Lung (tissue), 12 donors: Measurements from ENCODE around the gene PVR. TPM values are rescaled to one million over a fixed set of nuclear protein-coding genes. Genes with fewer than 3 reads are reported as not detected.

Source experiments
- ATAC-seq: fragments of 200-7000 bp; cut with Tn5 transposase; one replicate; pipeline ENCODE4 v1.9.1; 2020; ENCODE audit warnings: moderate number of reproducible peaks; ENCODE audit not compliant: insufficient read depth, low FRiP score
- DNase-seq, 3 donors: peaks; one replicate each; pipeline ENCODE4 v3.0.0-alpha.2; 2013 to 2017
- H3K27ac ChIP-seq, 2 donors: one replicate each; pipeline ENCODE4 v1.5.1; 2013; ENCODE audit warnings: mild to moderate bottlenecking in 2 of 2, moderate library complexity in 2 of 2, control low read depth in 1 of 2, inconsistent platforms in 1 of 2, low read depth in 1 of 2, low read length in 1 of 2
- H3K27me3 ChIP-seq, 3 donors: one replicate each; pipeline ENCODE4 v1.5.1; 2013; ENCODE audit warnings: low read length in 2 of 3; ENCODE audit not compliant: control insufficient read depth in 3 of 3, insufficient read depth in 3 of 3
- H3K36me3 ChIP-seq, 4 donors: one replicate each; pipeline ENCODE4 v1.5.1; 2013; ENCODE audit warnings: low read length in 4 of 4, mild to moderate bottlenecking in 1 of 4, moderate library complexity in 1 of 4; ENCODE audit not compliant: control insufficient read depth in 4 of 4, insufficient read depth in 4 of 4
- H3K4me1 ChIP-seq, 5 donors: one replicate each; pipeline ENCODE4 v1.5.1; 2013; ENCODE audit warnings: low read length in 5 of 5, mild to moderate bottlenecking in 2 of 5, moderate library complexity in 1 of 5; ENCODE audit not compliant: control insufficient read depth in 5 of 5, insufficient read depth in 5 of 5
- H3K4me3 ChIP-seq: one replicate; pipeline ENCODE4 v1.5.1; 2013; ENCODE audit warnings: mild to moderate bottlenecking, control low read depth, moderate library complexity
- H3K9ac ChIP-seq, 2 donors: one replicate each; pipeline ENCODE4 v1.5.1; 2013; ENCODE audit warnings: low read length in 2 of 2, control low read depth in 1 of 2; ENCODE audit not compliant: insufficient read depth in 1 of 2
- H3K9me3 ChIP-seq, 4 donors: one replicate each; pipeline ENCODE4 v1.5.1; 2013; ENCODE audit warnings: low read length in 3 of 4, mild to moderate bottlenecking in 1 of 4, moderate library complexity in 1 of 4; ENCODE audit not compliant: control insufficient read depth in 4 of 4, insufficient read depth in 3 of 4
- CTCF ChIP-seq: IDR thresholded peaks from 2 replicates; pipeline ENCODE4 v1.5.1; 2012; ENCODE audit warnings: mild to moderate bottlenecking; ENCODE audit errors: control extremely low read depth, extremely low read depth
- WGBS, 2 donors: extraction: QIAGEN DNeasy Blood & Tissue Kit; methylation state at CpG; one replicate each; pipeline ENCODE4 v1.1.7; 2013; 5-methylcytosine and 5-hydroxymethylcytosine counted together
- polyA plus RNA-seq, 2 donors: library from polyadenylated mRNA; stranded (reverse); fragments of 200-250 nt; gene quantifications; one replicate each; pipeline ENCODE4 v1.2.1, GENCODE V29; 2013
- total RNA-seq, 2 donors: library from RNA; depleted of rRNA in 1 of 2; stranded (reverse); fragments of >200 nt in 1 of 2; gene quantifications; one replicate each; pipeline ENCODE4 v1.2.1, GENCODE V29; 2014 to 2021
- donor health status: control.
- donor health status: control.
- donor health status: Bipolar disorder and iron deficiency.
- donor health status: healthy.
- donor health status: DM: yes; HTN: yes; CAD: no.

The PVR gene
- total and polyA plus RNA-seq, 4 donors = 26.4 to 51.6 (median 36.5) TPM

GRCh38 chr19:44658069-44658733, 14.5 kb downstream of the PVR start:
- H3K9me3 ChIP-seq = no peaks in the 10 kb centered on the region
- ATAC-seq = no peak
- H3K36me3 ChIP-seq = peaks cover 30 to 56% (median 36%) of the 10 kb centered on the region in 4 donors

GRCh38 chr19:44660081-44660480, 16.4 kb downstream of the PVR start:
- ATAC-seq (peak; percentile 62), DNase-seq (no peak)
- Histone ChIP-seq H3K4me3 (no peak overlapping the region), H3K27me3 (no peaks in the 10 kb centered on the region), H3K27ac (no peak overlapping the region), H3K9ac (no peak overlapping the region), H3K9me3 (no peaks in the 10 kb centered on the region), H3K4me1 (peaks cover 0 to 10% (median 3%) of the 10 kb centered on the region in 5 donors), H3K36me3 (peaks cover 23 to 52% (median 36%) of the 10 kb centered on the region in 4 donors)
- WGBS, 2 donors = 68 to 90% methylated on average over 4 of the region's 4 CpGs
- TF ChIP-seq CTCF = no peak

More at GRCh38 chr19:44658069-44658733, 14.5 kb downstream of the PVR start:
- no peak for TF ChIP-seq CTCF
- H3K27me3 ChIP-seq = no peaks in the 10 kb centered on the region
- no peak overlapping the region for H3K27ac ChIP-seq
- peaks cover 0 to 8% (median 4%) of the 10 kb centered on the region in 5 donors for H3K4me1 ChIP-seq
- H3K9ac ChIP-seq = no peak overlapping the region
- WGBS, 2 donors = 97 to 98% methylated on average over 3 of the region's 3 CpGs
- DNase-seq = no peak
- H3K4me3 ChIP-seq = no peak overlapping the region

GRCh38 chr19:44661205-44661604, 17.5 kb downstream of the PVR start:
- ATAC-seq = no peak
- peaks cover 19 to 46% (median 34%) of the 10 kb centered on the region in 4 donors for H3K36me3 ChIP-seq
- H3K9ac ChIP-seq = no peak overlapping the region
- H3K27ac ChIP-seq = no peak overlapping the region
- no peaks in the 10 kb centered on the region for H3K27me3 ChIP-seq
- H3K4me1 ChIP-seq = peaks cover 0 to 10% (median 3%) of the 10 kb centered on the region in 5 donors
- no peak for DNase-seq
- no peaks in the 10 kb centered on the region for H3K9me3 ChIP-seq
- no peak for TF ChIP-seq CTCF
- no peak overlapping the region for H3K4me3 ChIP-seq
- WGBS, 2 donors = 94% methylated on average over 11 of the region's 11 CpGs
